Sigmoid colon (tissue), 4 donors: ENCODE data around the gene IL24.

ENCODE experiments used
- EP300 ChIP-seq, 4 donors: sonication (generic); formaldehyde crosslinking; IDR thresholded peaks; one replicate each; pipeline ENCODE4 v1.6.1; 2017; ENCODE audit warnings: antibody characterized with exemption in 4 of 4
- POLR2A ChIP-seq, 2 donors: fragments of 450-650 bp; IDR thresholded peaks; one replicate each; pipeline ENCODE4 v1.6.1; 2016; ENCODE audit warnings: antibody characterized with exemption in 2 of 2, mild to moderate bottlenecking in 2 of 2, moderate library complexity in 2 of 2
- POLR2AphosphoS5 ChIP-seq, 4 donors: sonication (generic); formaldehyde crosslinking; IDR thresholded peaks; one replicate each; pipeline ENCODE4 v1.6.1; 2017; ENCODE audit warnings: antibody characterized with exemption in 4 of 4
- TF ChIP-seq, protein P1 (sequence below), 4 experiments: fragments of 450-650 bp in 3 of 4; fragments of 200-600 bp in 1 of 4; IDR thresholded peaks; one replicate each; pipeline ENCODE4 v1.5.1; 2016 to 2019; ENCODE audit warnings: antibody characterized with exemption in 4 of 4, mild to moderate bottlenecking in 3 of 4, moderate library complexity in 2 of 4

DNA sequence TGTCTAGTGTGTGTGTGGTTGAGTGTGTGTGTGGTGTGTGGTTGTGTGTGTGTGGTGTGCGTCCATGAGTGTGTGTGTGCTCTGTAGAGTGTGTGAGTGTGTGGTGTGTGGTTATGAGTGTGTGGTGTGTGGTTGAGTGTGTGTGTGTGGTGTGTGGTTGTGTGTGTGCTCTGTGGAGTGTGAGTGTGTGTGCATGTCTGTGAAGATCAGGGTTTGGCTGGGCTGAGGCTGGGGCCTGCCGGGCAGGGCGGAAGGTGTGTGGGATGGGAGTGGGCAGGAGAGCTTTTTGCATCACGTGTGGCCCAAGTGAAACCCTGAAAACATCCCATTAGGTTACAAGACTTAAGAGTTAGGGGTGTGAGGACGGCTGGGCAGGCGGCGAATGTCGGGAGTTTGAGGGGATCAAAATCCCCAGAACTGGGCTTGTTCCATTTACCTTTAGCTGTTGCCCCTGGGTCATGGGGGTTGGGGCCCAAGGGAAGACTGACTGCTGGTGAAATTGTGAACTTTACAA, 27.4 kb downstream of the IL24 start:
- TF ChIP-seq, protein P1, sequence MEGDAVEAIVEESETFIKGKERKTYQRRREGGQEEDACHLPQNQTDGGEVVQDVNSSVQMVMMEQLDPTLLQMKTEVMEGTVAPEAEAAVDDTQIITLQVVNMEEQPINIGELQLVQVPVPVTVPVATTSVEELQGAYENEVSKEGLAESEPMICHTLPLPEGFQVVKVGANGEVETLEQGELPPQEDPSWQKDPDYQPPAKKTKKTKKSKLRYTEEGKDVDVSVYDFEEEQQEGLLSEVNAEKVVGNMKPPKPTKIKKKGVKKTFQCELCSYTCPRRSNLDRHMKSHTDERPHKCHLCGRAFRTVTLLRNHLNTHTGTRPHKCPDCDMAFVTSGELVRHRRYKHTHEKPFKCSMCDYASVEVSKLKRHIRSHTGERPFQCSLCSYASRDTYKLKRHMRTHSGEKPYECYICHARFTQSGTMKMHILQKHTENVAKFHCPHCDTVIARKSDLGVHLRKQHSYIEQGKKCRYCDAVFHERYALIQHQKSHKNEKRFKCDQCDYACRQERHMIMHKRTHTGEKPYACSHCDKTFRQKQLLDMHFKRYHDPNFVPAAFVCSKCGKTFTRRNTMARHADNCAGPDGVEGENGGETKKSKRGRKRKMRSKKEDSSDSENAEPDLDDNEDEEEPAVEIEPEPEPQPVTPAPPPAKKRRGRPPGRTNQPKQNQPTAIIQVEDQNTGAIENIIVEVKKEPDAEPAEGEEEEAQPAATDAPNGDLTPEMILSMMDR (IDR thresholded peaks at IDR 0.05): no peak
- no peak for TF ChIP-seq EP300 (IDR thresholded peaks at IDR 0.05)
- TF ChIP-seq POLR2A (IDR thresholded peaks at IDR 0.05): no peak
- no peak for TF ChIP-seq POLR2AphosphoS5 (IDR thresholded peaks at IDR 0.05)
